Measurements from ENCODE around the gene ATXN7L3.

DNA sequence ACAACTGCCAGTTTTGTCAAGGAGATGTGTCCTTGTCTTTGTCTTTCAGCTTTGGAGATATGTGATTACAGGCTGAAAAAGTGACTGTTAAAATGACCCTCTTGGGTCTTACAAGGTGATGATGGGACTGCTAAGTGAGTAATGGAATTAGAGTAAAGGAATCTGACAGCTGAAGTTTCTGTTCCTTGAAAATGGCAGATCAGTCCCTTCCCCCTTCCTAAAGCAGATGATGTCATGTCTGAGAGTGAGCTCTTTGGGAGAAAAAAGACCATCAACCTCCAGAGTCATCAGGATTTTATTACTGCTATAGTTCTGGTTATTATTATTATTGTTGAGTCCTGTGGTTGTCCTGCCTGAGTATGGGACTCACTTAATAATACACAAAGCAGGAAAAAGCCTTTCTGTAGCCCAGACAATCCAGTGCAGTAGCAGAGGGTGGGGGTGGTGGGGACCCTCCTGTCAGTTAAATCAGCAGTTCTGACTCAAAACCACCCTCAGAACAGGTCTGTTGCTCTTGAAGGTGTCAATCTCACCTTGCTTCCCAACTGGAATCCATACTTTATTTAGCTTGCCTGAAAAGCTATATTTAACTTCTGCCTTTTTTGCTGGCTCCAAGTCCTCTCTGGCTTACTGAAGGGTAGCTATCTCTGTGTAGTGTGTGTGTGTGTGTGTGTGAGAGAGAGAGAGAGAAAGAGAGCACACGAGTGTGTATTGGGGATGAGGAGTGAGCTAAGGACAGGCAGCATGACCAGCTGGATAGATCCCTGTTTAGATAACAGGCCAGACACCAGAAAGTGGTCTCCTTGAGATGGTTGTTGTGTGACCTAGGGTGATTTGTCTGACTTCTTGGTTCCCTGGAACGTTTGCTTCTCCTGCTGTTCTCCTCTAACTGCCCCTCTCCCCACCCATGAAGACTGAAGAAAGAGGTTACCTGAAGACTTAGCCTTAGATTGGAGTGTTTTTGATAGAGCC is 53.0 kb downstream of the ATXN7L3 start:
- TF ChIP-seq, protein P1, sequence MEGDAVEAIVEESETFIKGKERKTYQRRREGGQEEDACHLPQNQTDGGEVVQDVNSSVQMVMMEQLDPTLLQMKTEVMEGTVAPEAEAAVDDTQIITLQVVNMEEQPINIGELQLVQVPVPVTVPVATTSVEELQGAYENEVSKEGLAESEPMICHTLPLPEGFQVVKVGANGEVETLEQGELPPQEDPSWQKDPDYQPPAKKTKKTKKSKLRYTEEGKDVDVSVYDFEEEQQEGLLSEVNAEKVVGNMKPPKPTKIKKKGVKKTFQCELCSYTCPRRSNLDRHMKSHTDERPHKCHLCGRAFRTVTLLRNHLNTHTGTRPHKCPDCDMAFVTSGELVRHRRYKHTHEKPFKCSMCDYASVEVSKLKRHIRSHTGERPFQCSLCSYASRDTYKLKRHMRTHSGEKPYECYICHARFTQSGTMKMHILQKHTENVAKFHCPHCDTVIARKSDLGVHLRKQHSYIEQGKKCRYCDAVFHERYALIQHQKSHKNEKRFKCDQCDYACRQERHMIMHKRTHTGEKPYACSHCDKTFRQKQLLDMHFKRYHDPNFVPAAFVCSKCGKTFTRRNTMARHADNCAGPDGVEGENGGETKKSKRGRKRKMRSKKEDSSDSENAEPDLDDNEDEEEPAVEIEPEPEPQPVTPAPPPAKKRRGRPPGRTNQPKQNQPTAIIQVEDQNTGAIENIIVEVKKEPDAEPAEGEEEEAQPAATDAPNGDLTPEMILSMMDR (IDR thresholded peaks at IDR 0.05) = no peak
- TF ChIP-seq POLR2A (IDR thresholded peaks at IDR 0.05) = no peak
